NCI-H2029 treated with DMSO at 0.1 percent for 48 hours (cell line): ENCODE measurements around the gene SIK2.
"Not testable (repeated sequence)": the region's sequence is repeated elsewhere in the genome, so short reads cannot be mapped to it uniquely, and the experiment has no call there.

Experiments used
- DNase-seq: peaks from one replicate; lab custom pipeline; 2025; lab: John Stamatoyannopoulos, UW

Gene SIK2

DNA sequence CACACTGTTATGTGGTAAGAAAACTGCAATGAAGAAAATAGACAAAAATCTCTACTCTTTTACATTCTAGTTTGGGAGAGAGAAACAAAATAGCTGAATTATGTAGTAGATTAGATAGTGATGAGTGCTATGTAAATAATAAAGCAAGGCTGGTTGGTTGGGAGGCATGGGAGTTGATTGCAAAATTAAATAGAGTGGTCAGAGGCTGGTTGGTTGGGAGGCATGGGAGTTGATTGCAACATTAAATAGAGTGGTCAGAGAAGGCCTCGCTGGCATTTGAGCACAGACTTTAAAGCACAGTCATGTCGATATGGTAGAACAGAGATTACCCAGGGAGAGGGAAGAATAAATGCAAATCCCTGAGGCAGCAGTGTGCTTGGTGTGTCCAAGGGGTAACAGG is 22.4 kb downstream of the SIK2 start:
- no peak for DNase-seq

DNA sequence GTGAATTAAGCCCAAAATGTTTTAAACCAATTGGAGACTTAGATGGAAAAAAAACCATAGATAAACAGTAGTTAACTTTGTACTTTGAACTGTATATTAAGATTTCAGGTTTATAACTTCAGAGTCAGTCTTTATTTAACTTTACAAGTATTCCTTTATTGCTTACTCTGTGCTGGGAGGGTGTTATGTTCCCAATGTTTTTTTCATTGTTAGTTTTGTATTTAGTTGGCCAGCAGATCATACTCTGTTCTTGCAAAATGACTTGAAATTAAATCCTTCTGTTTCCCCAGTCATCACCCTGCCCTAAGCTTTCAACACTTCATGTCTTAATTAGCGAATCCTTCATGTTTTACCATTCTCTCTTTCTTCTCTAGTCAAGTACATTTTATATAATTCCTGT is 25.3 kb downstream of the SIK2 start:
- DNase-seq: no peak

DNA sequence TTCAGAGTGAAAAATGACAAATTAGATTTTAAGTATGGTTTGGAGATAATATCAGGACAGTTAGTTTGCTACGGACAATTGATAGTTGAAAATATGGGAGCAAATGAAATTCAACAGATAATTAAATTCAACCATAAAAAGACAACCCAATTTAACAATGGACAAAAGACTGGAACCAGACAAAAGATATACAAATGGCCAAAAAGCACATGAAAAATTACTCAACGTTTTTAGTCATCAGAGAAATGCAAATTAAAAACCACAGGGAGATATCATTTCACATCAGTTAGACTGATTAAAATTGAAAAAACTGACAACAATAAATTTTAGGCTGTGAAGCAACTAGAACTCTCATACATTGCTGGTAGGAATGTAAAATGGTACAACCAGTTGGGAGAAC is 27.2 kb downstream of the SIK2 start:
- no peak for DNase-seq

DNA sequence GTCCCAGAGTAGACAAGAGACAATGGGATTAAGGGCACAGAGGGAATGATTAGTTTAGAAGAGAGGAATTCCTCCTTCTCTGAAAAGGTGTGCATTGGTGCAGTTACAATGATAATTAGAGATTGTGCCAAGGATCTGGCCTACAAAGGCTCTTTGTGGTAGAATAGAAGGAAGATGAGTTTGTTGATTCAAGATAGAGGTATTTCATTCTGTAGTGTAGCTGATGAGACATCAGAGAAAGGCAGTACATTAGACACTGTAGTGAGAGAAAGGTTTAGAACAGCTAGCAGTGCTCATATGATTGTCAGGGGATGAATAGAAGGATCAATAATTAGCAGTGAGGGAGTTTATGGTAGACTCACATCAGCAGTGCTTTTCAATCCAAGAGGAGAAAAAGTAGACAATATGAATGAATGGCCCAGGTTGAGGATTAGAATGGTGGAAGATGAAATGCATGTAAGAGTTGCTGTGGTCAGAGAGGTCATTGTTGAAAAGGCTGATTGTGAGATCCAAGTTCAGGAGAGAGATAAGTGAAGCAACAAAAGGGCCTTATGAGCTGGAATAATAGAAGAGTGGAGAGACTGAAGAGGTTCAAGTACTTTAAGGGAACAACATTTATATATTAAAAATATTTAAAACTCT is 28.9 kb downstream of the SIK2 start:
- no peak for DNase-seq

DNA sequence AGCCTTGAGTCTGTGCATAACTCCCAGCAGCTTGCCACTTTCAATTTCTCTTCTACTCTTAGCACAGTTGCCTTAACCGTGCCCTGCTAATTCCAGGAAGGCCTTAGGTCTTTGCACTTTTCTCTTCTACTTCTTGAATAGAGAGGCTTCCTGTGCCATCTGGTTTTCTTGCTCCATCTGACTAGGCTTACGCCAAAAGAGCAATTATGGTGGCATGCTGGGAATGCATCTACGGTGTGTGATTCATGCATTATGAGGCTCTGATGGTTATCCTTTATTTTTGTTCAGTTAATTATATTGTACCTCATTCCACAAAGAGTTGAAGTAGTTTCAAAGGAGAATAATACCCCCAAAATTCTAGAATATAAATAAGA is 29.4 kb downstream of the SIK2 start:
- DNase-seq: no peak

DNA sequence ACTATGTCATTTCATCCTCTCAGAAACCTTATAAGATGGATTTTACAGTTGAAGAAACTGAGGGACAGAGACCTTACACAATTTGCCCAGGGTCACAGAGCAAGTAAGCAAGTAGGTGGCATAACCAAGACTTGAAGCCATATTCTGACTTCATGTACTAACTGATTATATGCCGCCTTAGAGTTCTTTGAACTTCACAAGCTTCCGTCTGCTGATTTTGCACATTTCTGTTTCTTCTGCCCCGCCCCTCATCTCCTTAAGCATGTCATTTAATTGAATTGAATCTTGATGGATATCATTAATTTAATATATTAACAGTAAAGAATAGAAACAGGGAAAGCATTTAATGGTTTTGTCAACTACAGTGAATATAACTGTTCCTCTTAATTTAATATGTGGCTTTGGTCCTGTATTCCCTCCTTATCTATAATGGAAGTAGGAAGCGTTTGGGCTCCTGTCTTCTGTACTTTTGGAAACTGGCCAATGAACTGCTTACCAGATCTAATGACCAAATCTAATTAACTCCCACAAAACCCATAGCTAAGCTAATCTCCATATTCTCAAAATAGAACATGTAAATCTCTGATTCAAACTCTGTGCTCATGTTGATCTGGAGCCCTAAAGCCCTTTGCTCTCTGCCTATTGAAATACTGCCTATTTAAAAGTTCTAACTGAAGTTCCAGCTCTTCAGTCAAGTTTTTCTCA is 30.4 kb downstream of the SIK2 start:
- DNase-seq: peak; percentile 68

DNA sequence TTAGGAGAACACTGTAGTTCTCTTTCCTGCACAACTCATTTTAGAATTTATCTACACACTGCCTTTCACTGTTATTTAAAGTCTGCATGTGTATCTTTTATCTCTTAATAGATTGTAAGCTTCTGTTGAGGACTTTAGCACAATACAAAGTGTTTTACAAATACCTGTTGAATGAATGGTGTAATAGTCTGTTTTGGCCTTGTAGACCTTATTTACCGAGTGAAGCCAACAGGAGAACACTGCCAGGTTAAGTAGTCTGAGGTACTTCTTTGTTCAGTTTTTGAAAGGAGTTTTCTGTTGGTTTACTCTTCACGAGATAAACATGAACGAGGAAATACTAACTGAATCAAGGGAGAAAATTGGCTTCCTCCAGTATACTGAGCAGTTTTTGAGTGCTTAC is 31.0 kb downstream of the SIK2 start:
- peak; percentile 89 for DNase-seq

DNA sequence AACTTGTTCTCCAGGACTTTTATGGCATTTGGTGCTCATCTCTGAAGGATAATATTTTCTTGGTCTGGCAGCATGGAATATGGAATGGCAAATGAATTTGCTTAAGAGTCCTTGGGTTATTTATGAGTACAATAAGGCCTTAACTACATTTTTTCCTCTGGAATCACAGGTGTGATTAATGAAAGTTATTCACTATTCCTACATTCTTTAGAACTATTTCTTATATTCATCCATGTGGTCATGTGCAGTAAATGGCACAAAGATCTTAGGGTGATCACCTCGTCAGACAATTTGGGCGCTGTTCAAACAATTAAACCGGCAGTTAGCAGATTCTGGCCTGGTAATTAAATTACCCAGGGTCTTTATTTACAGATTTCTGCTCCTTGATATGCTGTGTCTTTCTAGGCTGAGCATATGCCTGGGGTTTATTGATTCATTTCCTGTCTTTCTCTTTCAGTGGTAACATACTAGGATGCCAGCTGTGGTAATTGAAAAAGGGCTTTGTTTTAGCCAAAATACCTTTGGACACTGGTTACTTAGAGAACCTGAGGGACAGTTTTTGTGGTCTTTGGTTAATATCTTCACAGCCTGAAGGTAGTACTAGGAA is 31.6 kb downstream of the SIK2 start:
- peak; percentile 57 for DNase-seq

DNA sequence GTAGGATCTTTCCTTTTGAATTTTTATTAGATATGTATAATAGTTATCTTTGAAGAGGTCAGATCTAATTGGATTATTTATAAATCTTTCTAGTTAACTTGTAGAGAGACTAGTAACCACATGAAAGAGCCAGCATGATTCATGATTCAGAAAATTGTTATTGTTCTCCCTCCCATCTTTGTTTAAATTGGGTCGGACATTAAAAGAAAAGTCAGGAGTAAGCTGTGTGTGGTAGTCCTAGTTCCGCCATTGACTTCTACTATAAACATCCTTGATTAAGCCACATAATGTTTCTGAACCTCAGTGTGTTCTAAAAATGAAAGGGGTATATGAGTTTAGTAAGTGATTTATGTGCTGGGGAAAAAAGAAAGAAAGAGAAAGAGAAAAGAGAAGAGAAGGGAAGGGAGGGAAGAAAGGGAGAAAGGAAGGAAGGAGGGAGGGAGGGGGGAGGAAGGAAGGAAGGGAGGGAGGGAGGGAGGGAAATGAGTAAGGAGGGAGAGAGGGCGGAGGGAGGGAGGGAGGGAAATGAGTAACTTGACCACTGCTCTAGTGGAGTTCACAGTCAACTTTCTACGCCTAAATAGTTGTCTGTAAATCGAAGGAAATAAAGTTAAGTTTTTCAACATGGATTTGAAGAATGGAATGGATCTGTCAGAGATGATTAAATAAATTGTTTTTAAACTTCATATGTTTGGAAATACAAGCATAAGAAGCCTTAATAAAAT is 32.9 kb downstream of the SIK2 start:
- DNase-seq: no peak

DNA sequence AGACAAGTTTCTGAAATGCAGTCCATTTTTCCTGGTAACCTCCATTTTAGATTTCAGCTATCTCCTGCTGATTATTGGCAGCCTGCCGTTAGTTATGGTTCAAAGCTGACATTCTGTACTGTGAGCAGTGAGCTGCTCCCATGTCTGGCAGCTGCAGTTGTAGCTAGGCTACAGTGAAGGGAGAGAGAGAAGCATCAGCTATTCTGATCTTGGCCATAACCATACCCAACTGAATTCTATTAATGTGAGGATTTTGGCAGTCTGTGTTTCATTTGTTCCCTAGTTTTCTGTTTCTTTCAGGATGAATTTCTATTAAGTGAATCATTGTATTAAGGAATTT is 33.4 kb downstream of the SIK2 start:
- DNase-seq: peak; percentile 23

DNA sequence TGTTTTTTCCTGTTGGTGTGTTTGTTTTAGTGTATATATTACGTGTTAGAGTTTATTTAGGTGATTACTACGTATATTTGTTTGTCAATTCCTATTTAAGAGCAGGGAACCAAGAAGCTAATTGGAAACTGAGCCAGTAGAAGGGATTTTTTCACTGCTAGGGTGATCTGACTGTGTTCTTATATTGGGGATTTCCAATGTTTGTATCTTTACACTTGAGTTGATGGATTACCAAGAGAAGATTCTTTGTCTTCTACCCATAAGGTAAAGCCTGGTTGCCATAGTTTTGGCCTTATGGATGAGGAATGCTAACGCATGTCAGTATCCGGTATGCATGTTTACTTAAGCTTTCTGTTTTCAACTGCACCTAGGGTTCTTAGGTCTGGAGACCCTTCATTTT is 35.6 kb downstream of the SIK2 start:
- no peak for DNase-seq

DNA sequence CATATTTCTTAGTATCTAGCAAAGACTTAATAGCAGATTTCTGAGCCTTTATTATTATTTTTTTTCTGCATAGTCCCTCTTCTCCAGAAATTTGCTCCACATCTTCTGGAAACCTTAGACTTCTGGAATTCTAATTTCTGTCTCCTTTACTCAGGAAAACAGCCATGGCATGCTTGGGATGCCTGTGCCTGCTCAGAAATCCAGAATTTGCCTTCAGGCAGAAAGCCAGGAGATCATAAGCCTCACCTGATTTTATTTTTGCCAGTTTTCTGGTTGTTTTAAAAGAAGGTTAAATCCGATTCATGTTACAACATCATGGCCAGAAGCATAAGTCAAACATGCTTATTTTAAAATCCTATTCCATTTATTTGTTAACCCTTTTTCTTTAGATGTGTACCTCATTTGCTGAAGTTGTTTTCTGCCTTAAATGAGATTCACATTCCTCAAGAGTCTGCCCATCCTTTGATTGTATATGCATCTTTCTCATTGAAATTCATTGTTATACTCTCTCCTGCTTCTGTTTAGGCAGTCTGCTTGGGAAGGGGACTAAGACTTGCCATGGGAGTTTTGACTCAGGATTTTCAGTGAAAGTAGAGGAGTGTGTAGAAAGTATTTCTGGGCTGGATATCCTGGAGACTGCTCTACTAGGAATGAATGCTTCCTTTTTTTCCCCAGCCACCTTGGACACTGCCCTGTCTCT is 37.1 kb downstream of the SIK2 start:
- no peak for DNase-seq

DNA sequence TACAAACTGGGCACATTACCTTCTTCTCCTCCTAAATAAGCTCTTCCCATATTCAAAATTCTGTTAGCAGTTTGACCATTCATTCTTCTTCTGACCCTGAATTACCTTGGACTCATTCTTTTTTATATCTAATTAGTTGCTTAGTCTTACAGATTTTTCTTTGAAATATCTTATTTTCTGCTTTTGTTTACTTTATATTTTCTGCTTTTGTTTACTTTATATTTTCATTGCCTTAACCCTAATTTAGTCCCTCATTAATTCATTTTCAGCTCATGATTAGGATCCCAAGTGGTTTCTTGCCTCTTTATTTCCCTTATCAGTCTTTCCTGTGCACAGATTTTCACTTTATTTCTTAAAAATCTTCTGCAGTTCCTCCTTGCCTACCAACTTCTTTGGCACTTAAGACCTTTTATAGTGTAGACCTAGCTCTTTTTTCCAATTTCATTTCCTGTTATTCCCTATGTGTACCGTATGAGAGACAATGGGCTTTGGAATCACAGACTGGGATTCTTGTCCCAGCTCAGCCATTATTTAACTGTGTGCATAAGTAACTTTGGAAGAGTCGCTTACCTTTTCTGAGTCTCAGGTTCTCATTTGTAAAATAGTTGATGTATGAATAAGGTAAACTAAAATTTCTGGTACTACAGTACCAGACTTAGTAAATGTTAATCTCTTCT is 39.2 kb downstream of the SIK2 start:
- DNase-seq: no peak

DNA sequence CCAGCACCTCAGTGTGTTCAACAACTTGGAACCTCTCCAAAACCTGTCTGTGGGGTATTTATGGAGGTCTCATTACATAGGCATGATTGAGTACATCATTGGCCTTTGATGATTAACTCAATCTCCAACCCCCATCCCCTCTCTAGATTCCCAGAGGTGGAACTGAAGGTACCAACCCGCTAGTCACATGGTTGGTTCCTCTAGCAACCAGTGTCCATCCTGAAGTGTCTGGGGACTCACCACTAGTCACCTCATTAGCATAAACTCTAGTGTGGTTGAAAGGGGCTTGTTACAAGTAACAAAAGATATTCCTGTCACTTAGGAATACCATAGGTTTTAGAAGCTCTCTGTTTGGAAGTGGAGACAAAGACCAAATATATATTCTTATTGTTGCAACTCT is 40.3 kb downstream of the SIK2 start:
- no peak for DNase-seq

DNA sequence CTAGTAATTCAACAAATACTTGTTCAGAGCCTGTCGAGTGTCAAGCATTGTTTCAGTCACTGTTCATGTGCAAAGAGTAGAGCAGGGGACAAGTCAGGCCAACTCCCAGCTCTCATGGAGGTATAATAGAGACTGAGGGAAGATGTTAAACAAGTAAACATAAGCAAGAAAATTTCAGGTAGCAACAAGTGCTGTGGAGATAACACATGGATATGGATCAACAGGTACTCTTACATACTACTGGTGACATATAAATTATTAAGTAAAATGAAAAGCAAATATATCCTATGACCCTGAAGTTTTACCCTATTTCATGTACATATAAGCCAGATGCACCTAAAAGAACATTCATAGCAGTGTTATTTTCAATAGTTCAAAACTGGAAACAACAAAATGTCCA is 42.7 kb downstream of the SIK2 start:
- DNase-seq: no peak

DNA sequence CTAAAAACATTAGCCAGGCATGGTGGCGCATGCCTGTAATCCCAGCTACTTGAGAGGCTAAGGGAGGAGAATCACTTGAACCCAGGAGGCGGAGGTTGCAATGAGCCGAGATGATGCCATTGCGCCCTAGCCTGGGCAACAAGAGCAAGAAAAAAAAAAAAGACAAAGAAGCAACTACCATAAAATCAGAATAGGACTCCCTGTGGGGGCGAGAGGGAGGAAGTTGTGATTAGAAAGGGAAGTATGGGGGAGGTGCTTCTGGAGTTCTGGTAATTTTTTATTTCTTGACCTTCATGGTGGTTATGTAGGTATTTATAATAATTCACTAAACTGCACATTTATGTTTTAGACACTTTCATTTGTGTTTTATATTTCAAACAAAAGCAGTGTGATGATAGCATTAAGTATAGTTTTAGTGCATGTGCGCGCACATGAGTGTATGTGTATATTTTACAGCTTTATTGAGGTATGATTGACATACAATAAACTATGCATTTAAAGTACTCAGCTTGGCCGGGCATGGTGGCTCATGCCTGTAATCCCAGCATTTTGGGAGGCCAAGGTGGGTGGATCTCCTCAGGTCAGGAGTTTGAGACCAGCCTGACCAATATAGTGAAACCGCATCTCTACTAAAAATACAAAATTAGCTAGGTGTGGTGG is 43.5 kb downstream of the SIK2 start:
- DNase-seq: no peak

DNA sequence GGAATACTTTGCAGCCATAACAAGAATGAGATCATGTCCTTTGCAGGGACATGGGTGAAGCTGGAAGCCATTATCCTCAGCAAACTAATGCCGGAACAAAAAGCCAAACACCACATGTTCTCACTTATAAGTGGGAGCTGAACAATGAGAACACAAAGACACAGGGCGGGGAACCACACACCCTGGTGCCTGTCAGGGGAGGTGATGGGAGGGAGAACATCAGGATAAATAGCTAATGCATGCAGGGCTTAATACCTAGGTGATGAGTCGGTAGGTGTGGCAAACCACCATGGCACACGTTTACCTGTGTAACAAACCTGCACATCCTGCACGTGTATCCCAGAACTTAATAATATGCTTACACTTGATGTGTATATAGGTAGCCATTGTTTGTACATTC is 49.1 kb downstream of the SIK2 start:
- DNase-seq: not testable (repeated sequence)

DNA sequence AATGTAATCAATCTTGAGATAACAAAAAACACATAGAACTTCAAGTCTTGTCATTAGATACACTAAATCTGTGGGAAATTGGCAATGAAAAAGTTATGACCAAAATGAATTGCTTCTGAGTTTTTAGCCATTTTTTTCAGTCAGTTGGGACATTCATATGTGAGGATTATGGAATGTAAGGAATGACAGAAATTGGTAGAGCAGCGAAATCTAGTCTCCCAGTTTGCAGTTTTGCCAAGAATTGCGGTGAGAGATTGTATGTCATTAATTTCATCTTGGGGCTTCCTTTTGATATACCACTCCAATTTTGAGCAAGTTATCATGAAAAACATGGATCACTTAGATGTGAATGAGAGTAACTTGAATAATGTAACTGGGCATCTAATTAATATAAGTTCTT is 49.9 kb downstream of the SIK2 start:
- no peak for DNase-seq

DNA sequence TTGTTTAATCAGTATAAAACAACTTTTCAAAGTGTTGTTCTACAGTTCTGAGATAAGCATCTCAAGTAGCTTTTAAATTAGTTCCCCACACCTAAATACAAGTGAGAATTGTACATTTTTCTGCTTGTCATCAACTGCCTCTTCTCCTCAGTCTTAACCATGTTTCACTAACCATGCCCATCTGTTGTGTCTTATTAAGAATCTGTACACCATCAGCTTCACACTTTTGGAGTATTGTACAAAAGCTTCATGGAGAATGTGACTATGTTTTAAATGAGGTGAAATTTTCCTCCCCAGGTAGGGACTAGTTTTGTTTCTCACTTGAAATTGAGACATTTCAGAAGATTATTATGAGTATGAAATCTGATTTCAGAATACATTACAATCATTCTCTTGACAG is 52.4 kb downstream of the SIK2 start:
- DNase-seq: no peak

DNA sequence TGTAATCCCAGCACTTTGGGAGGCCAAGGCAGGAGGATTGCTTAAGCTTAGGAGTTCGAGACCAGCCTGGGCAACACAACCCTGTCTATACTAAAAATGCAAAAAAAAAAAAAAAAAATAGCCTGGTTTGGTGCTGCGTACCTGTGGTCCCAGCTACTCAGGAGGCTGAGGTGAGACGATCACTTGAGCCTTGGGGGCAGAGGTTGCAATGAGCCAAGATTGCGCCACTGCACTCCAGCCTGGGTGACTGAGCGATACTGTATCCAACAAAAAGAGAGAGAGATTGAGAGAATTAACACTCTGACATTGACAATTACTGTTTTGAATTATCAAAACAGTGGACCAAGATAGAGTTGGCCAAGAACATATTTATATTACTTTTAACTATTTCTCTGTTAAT is 53.7 kb downstream of the SIK2 start:
- no peak for DNase-seq

DNA sequence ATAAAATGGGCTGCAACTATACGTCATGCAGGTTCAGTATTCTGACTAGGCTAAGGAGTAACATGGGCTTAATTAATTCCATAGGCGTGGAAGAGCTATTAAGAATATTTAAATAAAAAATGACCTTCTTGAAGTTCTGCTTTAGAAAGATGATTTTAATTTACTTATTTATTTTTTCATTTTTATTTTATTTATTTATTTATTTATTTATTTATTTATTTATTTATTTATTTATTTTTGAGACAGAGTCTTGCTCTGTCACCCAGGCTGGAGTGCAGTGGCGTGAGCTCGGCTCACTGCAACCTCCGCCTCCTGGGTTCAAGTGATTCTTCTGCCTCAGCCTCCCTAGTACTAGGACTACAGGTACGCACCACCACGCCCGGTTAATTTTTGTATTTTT is 55.7 kb downstream of the SIK2 start:
- not testable (repeated sequence) for DNase-seq
